GM21576 (cell line): ENCODE data around the gene TUBGCP6.

Experiments used
- ATAC-seq: cut with Tn5 transposase; IDR thresholded peaks from one replicate; pipeline ENCODE4 v1.9.1; 2021; ENCODE audit warnings: mild to moderate bottlenecking, moderate library complexity; ENCODE audit not compliant: unreplicated experiment

The TUBGCP6 gene

GRCh38 chr22:50229370-50229769 lies 15.5 kb downstream of the TUBGCP6 start:
- ATAC-seq, result no peak

GRCh38 chr22:50228366-50228765 lies 16.5 kb downstream of the TUBGCP6 start:
- ATAC-seq, result no peak

- ATAC-seq, result no peak
These were observed 17.1 kb downstream of the TUBGCP6 start for GRCh38 chr22:50227579-50228215.

- no peak for ATAC-seq
These were observed 18.0 kb downstream of the TUBGCP6 start for GRCh38 chr22:50226875-50227165.

GRCh38 chr22:50226063-50226874 lies 18.6 kb downstream of the TUBGCP6 start:
- no peak for ATAC-seq

- no peak for ATAC-seq
These were observed 19.4 kb downstream of the TUBGCP6 start for GRCh38 chr22:50225200-50225969.

GRCh38 chr22:50224071-50224470 lies 20.8 kb downstream of the TUBGCP6 start:
- ATAC-seq, result no peak

GRCh38 chr22:50222508-50222907 lies 22.3 kb downstream of the TUBGCP6 start:
- ATAC-seq, result no peak

- ATAC-seq, result no peak
These were observed 23.2 kb downstream of the TUBGCP6 start for GRCh38 chr22:50221410-50222300.

GRCh38 chr22:50220603-50221409 lies 24.0 kb downstream of the TUBGCP6 start:
- ATAC-seq, result no peak

GRCh38 chr22:50219800-50220602 lies 24.8 kb downstream of the TUBGCP6 start:
- no peak for ATAC-seq

GRCh38 chr22:50218996-50219727 lies 25.7 kb downstream of the TUBGCP6 start:
- ATAC-seq, result no peak

- ATAC-seq, result no peak
These were observed 26.4 kb downstream of the TUBGCP6 start for GRCh38 chr22:50218153-50218995.

GRCh38 chr22:50217543-50218152 lies 27.2 kb downstream of the TUBGCP6 start:
- no peak for ATAC-seq

GRCh38 chr22:50216684-50217520 lies 27.9 kb downstream of the TUBGCP6 start:
- ATAC-seq, result no peak

- ATAC-seq, result no peak
These were observed 28.7 kb downstream of the TUBGCP6 start for GRCh38 chr22:50216055-50216683.
